Keratinocyte (primary cell): ENCODE measurements around the gene DCDC1. TPM values are rescaled to one million over a fixed set of nuclear protein-coding genes. Genes with fewer than 3 reads are reported as not detected.

ENCODE experiments used
- DNase-seq: peaks from one replicate; pipeline ENCODE4 v3.0.0-alpha.2; 2011; ENCODE audit warnings: low read depth, missing footprints, low spot score
- FAIRE-seq: peaks from 2 replicates; lab custom pipeline; 2011; peaks lifted over from hg19 to GRCh38; lab: Jason Lieb, UNC
- H2AFZ ChIP-seq: 2 replicates; pipeline ENCODE4 v1.6.0; 2012; ENCODE audit warnings: low read length, control low read depth, inconsistent platforms; ENCODE audit not compliant: control insufficient read depth
- H3K27ac ChIP-seq: 2 replicates; pipeline ENCODE4 v1.5.1; 2011; ENCODE audit warnings: low read length; ENCODE audit not compliant: control insufficient read depth, insufficient read depth
- H3K27me3 ChIP-seq: 3 replicates; pipeline ENCODE4 v1.6.0; 2011; ENCODE audit warnings: low read length; ENCODE audit not compliant: control insufficient read depth, insufficient read depth; ENCODE audit errors: extremely low read depth
- H3K36me3 ChIP-seq, 2 experiments: 2 replicates in 1 of 2; 3 replicates in 1 of 2; pipeline ENCODE4 v1.5.1; 2011; ENCODE audit warnings: low read length in 2 of 2, mild to moderate bottlenecking in 1 of 2; ENCODE audit not compliant: control insufficient read depth in 2 of 2, insufficient read depth in 2 of 2; ENCODE audit errors: extremely low read depth in 1 of 2
- H3K4me1 ChIP-seq: 3 replicates; pipeline ENCODE4 v1.5.1; 2011; ENCODE audit warnings: low read length; ENCODE audit not compliant: control insufficient read depth, insufficient read depth; ENCODE audit errors: extremely low read depth
- H3K4me2 ChIP-seq: 3 replicates; pipeline ENCODE4 v1.6.0; 2011; ENCODE audit warnings: low read depth, low read length; ENCODE audit not compliant: control insufficient read depth, insufficient read depth; ENCODE audit errors: extremely low read depth
- H3K4me3 ChIP-seq, 3 experiments: fragments of 200-600 bp in 1 of 3; sonication (generic) in 1 of 3; 2 replicates in 2 of 3; 3 replicates in 1 of 3; pipeline ENCODE4 v1.5.1; 2011 to 2016; ENCODE audit warnings: low read length in 3 of 3, mild to moderate bottlenecking in 3 of 3, control low read depth in 2 of 3, inconsistent platforms in 1 of 3, low read depth in 1 of 3, mixed read lengths in 1 of 3, mixed run types in 1 of 3, moderate library complexity in 1 of 3; ENCODE audit not compliant: control insufficient read depth in 2 of 3, insufficient read depth in 2 of 3; ENCODE audit errors: extremely low read depth in 1 of 3
- H3K79me2 ChIP-seq: 2 replicates; pipeline ENCODE4 v1.6.0; 2012; ENCODE audit warnings: low read length; ENCODE audit not compliant: control insufficient read depth, insufficient read depth
- H3K9ac ChIP-seq: 3 replicates; pipeline ENCODE4 v1.6.0; 2011; ENCODE audit warnings: low read length; ENCODE audit not compliant: control insufficient read depth, insufficient read depth; ENCODE audit errors: extremely low read depth
- H3K9me1 ChIP-seq: 3 replicates; pipeline ENCODE4 v1.6.0; 2011; ENCODE audit warnings: low read length; ENCODE audit not compliant: control insufficient read depth, insufficient read depth; ENCODE audit errors: extremely low read depth
- H3K9me3 ChIP-seq: 2 replicates; pipeline ENCODE4 v1.5.1; 2012; ENCODE audit warnings: low read depth, low read length; ENCODE audit not compliant: control insufficient read depth
- H4K20me1 ChIP-seq: 3 replicates; pipeline ENCODE4 v1.6.0; 2011; ENCODE audit warnings: low read length; ENCODE audit not compliant: control insufficient read depth, insufficient read depth; ENCODE audit errors: extremely low read depth
- EZH2 ChIP-seq: IDR thresholded peaks from one replicate; pipeline ENCODE4 v1.6.1; 2012; ENCODE audit warnings: inconsistent platforms, mild to moderate bottlenecking, low read length, moderate library complexity
- dilution Hi-C: fragments of 300-500 bp; cut with MboI; formaldehyde crosslinking; loops from one replicate; pipeline ENCODE4 v1.7.0; 2020; ENCODE audit warnings: low sequenced_read_pairs; ENCODE audit not compliant: extremely low pct_ligation_motif_present
- polyA plus RNA-seq, 5 experiments: library from polyadenylated mRNA; depleted of rRNA in 3 of 5; stranded (reverse) in 3 of 5; stranded (forward) in 1 of 5; unstranded in 1 of 5; fragments of >200 nt; gene quantifications; 1 replicate in 1 of 5; 2 replicates in 3 of 5; 3 replicates in 1 of 5; pipeline versions ENCODE4 v1.2.1 to v1.2.3, GENCODE V29; 2011 to 2012; ENCODE audit warnings: missing spikeins in 2 of 5, low read depth in 1 of 5, low replicate concordance in 1 of 5
- TF ChIP-seq, protein P1 (sequence below), 3 experiments: IDR thresholded peaks in 1 of 3; conservative IDR thresholded peaks in 1 of 3; optimal IDR thresholded peaks in 1 of 3; 2 replicates in 2 of 3; 3 replicates in 1 of 3; pipeline versions ENCODE3 to v1.5.1; 2011; ENCODE audit warnings: low read length in 3 of 3, mild to moderate bottlenecking in 3 of 3, moderate library complexity in 2 of 3, control low read depth in 1 of 3, inconsistent platforms in 1 of 3; ENCODE audit not compliant: insufficient read depth in 2 of 3; ENCODE audit errors: extremely low read depth in 1 of 3

The DCDC1 gene
- polyA plus RNA-seq, 1 donor (not counting 4 experiments of a cell fraction or from before 2014, with no cell fraction given) = 0.08 TPM

DNA sequence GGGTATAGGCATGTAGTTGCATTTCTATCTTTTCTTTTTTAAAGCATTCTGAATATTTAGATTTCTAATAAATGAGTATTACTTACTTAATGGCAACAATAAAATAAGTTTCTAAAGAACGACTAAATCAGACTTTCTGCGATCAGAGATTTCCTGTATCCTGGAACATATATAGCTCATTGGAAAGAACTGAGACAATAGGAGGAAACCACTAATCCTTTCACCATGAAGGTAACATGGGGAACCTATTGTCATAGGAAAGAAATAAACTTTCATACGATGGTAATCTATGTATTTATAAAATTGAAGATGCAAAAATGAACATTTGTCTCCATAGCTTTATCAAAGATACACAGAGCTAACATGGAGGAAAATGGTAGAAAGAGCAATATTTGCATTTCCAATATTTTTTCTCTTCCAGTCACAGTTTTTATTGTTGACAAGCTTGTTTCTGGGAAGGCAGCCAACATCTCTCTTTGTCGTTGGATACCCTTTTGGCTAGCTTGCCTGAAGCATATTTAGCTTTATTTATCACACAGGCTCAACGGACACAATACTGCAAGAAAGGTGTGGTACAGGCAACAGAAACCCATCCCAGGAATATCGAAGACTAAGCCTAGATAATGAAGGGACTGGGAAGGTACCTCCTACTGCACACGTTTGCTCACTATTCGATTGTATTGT is 490.1 kb downstream of the DCDC1 start:
- no peaks in the 10 kb centered on the region for H3K4me1 ChIP-seq
- FAIRE-seq = no peak
- dilution Hi-C loops = no loop called here

DNA sequence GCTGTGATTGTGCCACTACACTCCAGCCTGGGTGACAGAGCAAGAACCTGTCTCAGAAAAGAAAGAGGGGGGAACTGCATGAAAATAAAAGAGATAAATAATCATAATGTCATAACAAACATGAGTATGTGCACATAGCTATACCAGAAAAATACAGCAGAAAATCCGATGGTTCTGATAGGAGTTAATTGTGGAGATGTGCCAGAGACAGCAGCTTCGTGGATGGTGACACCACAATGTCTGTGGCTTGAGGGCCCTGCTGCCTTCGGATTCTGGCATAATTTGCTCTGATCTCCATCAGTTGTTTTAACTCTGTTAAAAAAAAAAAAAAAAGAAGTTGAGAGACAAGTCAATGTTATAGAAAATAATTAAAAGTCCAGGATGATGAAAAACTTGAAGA is 491.1 kb downstream of the DCDC1 start:
- Histone ChIP-seq H3K4me2 (no peak overlapping the region), H2AFZ (no peak overlapping the region), H3K4me3 (no peak overlapping the region), H3K9me1 (no peaks in the 10 kb centered on the region), H4K20me1 (no peaks in the 10 kb centered on the region), H3K79me2 (no peaks in the 10 kb centered on the region), H3K36me3 (no peaks in the 10 kb centered on the region), H3K27me3 (no peaks in the 10 kb centered on the region), H3K27ac (no peak overlapping the region), H3K9me3 (no peaks in the 10 kb centered on the region), H3K9ac (no peak overlapping the region), H3K4me1 (no peaks in the 10 kb centered on the region)
- DNase-seq = no peak
- TF ChIP-seq, protein P1, sequence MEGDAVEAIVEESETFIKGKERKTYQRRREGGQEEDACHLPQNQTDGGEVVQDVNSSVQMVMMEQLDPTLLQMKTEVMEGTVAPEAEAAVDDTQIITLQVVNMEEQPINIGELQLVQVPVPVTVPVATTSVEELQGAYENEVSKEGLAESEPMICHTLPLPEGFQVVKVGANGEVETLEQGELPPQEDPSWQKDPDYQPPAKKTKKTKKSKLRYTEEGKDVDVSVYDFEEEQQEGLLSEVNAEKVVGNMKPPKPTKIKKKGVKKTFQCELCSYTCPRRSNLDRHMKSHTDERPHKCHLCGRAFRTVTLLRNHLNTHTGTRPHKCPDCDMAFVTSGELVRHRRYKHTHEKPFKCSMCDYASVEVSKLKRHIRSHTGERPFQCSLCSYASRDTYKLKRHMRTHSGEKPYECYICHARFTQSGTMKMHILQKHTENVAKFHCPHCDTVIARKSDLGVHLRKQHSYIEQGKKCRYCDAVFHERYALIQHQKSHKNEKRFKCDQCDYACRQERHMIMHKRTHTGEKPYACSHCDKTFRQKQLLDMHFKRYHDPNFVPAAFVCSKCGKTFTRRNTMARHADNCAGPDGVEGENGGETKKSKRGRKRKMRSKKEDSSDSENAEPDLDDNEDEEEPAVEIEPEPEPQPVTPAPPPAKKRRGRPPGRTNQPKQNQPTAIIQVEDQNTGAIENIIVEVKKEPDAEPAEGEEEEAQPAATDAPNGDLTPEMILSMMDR (optimal IDR thresholded peaks at IDR 0.05 in 1 of 3, IDR thresholded peaks at IDR 0.05 in 1 of 3, conservative IDR thresholded peaks at IDR 0.05 in 1 of 3; ENCODE audit: extremely low read depth in 1 of 3, insufficient read depth in 2 of 3, low read length in 3 of 3) = no peak
- no peak for TF ChIP-seq EZH2
- FAIRE-seq = no peak
- dilution Hi-C loops = no loop called here

More for the DNA sequence above, 490.1 kb downstream of the DCDC1 start:
- H3K9me3 ChIP-seq = no peaks in the 10 kb centered on the region
- H4K20me1 ChIP-seq = no peaks in the 10 kb centered on the region
- no peak overlapping the region for H2AFZ ChIP-seq
- no peak for DNase-seq
- no peaks in the 10 kb centered on the region for H3K9me1 ChIP-seq
- H3K4me2 ChIP-seq = no peak overlapping the region
- H3K79me2 ChIP-seq = no peaks in the 10 kb centered on the region
- no peak overlapping the region for H3K27ac ChIP-seq
- TF ChIP-seq, protein P1 (optimal IDR thresholded peaks at IDR 0.05 in 1 of 3, IDR thresholded peaks at IDR 0.05 in 1 of 3, conservative IDR thresholded peaks at IDR 0.05 in 1 of 3; ENCODE audit: extremely low read depth in 1 of 3, insufficient read depth in 2 of 3, low read length in 3 of 3) = no peak
- no peak for TF ChIP-seq EZH2
- no peaks in the 10 kb centered on the region for H3K27me3 ChIP-seq
- H3K9ac ChIP-seq = no peak overlapping the region
- H3K4me3 ChIP-seq = no peak overlapping the region
- no peaks in the 10 kb centered on the region for H3K36me3 ChIP-seq
